Activated naive CD8-positive, alpha-beta T cell treated with anti-CD3 and anti-CD28 coated beads, Interleukin-2, amount 10 ng/mL, durations not matched to agents 7 days and 5 days (primary cell): ENCODE results near the gene DNAJB6. TPM values are rescaled to one million over a fixed set of nuclear protein-coding genes. Genes with fewer than 3 reads are reported as not detected.
"Not testable (repeated sequence)": the region's sequence is repeated elsewhere in the genome, so short reads cannot be mapped to it uniquely, and the experiment has no call there.

Experiments
- ATAC-seq: fragments of 150-1000 bp; cut with Tn5 transposase; one replicate; pipeline ENCODE4 v1.10.0; 2021; ENCODE audit warnings: low read depth, moderate library complexity
- POLR2A ChIA-PET: fragments of 350-600 bp; sonication (Branson Sonifier 250); formaldehyde crosslinking; loops from one replicate; lab custom pipeline; 2021; ENCODE audit warnings: antibody characterized with exemption; lab: Charles Lee
- DNase-seq: peaks from one replicate; pipeline ENCODE4 v3.0.0; 2021
- H3K27ac Mint-ChIP-seq: one replicate; pipeline ENCODE4 v1.8.0; 2022; ENCODE audit warnings: mild to moderate bottlenecking, mixed read lengths
- H3K27me3 Mint-ChIP-seq: one replicate; pipeline ENCODE4 v1.8.0; 2022; ENCODE audit warnings: mild to moderate bottlenecking, moderate library complexity, mixed read lengths
- H3K36me3 Mint-ChIP-seq: one replicate; pipeline ENCODE4 v1.8.0; 2021; ENCODE audit warnings: mild to moderate bottlenecking, mixed read lengths
- H3K4me1 Mint-ChIP-seq: one replicate; pipeline ENCODE4 v1.8.0; 2021; ENCODE audit warnings: mixed read lengths
- H3K4me3 Mint-ChIP-seq: one replicate; pipeline ENCODE4 v1.8.0; 2022; ENCODE audit warnings: mild to moderate bottlenecking, moderate library complexity, mixed read lengths
- H3K9me3 Mint-ChIP-seq: one replicate; pipeline ENCODE4 v1.8.0; 2021; ENCODE audit warnings: mixed read lengths
- total RNA-seq, 2 experiments: library from RNA; stranded (reverse); gene quantifications; one replicate each; pipeline ENCODE4 v1.2.3, GENCODE V29; 2021

Gene DNAJB6
- total RNA-seq, 2 experiments from 2014 or later: 60.0 to 67.0 TPM

DNA sequence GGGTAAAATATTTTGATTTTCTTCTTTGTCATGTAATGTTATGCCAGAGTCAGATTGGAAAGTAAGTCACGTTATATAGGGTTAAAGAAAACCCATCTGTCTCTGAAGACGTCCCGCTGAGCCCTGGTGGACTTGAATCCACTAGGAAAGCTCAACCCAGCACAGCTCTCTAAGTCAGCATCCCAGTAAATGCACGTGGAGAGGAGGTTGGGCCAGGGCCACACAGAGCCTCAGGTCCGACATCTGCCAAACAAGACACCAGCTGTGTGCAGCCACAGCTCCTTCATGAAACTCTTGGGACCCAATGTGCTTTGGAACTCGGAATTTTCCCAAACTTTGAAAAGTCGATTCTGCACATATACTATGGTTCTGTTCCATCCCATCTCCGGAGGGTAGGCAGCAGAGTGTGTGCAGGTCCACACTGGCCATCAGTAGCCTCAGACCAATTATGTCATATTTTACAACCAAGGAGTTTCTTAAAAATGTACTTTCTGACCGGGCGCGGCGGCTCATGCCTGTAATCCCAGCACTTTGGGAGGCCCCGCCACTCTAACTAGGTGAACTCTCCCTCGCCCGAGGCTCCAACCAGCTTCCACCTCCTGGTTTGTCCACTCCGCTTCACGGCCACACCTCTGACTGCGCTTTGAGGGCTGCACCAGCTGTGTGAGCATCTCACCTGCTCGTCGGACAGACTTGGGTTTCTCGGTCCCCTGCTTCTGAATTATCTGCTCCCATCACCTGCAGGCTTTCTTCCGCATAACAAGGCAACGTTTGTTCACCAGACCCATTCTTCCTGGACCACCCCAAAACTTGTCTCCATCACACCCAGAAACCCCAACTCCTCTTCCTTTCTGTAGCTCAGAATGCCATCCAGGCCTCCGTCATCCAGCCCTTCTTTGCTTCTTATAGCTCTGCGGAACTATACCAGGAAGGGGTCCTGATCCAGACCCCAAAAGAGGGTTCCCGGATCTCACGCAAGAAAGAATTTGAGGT is 29.7 kb upstream of the DNAJB6 start:
- peaks cover 5% of the 10 kb centered on the region for H3K27me3 Mint-ChIP-seq
- DNase-seq (no peak), ATAC-seq (no peak)
- H3K9me3 Mint-ChIP-seq: no peaks in the 10 kb centered on the region
- POLR2A ChIA-PET: interaction anchor here (0.6 to 1.3 kb wide), 2 partner anchors 29 to 312 kb away, joined by 3 read pairs; no protein-coding TSS in a partner anchor
- peaks cover 22% of the 10 kb centered on the region for H3K4me1 Mint-ChIP-seq
- H3K27ac Mint-ChIP-seq: no peak overlapping the region
- H3K36me3 Mint-ChIP-seq: no peaks in the 10 kb centered on the region
- H3K4me3 Mint-ChIP-seq: no peak overlapping the region

DNA sequence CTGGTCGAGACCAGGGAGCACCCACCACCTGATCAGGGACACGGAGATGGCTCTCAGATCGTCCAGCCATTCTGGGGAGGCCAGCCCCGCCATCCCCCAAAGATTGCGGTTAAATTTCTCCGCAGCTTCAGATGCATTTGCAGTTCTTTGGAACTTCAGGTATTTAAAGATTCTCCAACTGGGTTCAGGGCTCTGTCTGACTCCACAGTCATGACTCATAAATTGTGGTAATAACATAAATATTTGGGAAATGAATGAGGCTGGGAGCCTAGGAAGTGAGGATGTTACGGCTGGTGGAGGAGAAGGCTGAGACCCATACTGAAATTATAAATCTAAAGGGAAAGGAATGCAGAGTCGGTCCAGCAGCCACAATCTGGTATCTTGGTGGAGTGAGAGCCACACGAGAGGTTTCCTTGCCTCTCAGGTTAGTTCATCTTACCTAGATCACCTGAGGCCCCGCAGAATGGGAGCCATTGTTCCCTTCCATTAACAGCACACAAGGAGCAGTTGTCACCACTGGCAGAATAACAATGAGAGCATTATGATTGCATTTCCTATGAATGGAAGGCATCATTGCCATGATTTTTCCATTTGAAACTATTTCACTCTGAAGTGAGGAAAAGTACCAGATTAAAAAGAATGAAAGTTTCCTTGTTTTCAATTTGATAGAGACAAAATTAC is 26.7 kb upstream of the DNAJB6 start:
- no peak overlapping the region for H3K27ac Mint-ChIP-seq
- DNase-seq (no peak), ATAC-seq (no peak)
- H3K4me1 Mint-ChIP-seq: peaks cover 13% of the 10 kb centered on the region
- H3K4me3 Mint-ChIP-seq: no peak overlapping the region
- H3K27me3 Mint-ChIP-seq: peaks cover 5% of the 10 kb centered on the region
- H3K36me3 Mint-ChIP-seq: no peaks in the 10 kb centered on the region
- no peaks in the 10 kb centered on the region for H3K9me3 Mint-ChIP-seq
- POLR2A ChIA-PET: no interaction called here

DNA sequence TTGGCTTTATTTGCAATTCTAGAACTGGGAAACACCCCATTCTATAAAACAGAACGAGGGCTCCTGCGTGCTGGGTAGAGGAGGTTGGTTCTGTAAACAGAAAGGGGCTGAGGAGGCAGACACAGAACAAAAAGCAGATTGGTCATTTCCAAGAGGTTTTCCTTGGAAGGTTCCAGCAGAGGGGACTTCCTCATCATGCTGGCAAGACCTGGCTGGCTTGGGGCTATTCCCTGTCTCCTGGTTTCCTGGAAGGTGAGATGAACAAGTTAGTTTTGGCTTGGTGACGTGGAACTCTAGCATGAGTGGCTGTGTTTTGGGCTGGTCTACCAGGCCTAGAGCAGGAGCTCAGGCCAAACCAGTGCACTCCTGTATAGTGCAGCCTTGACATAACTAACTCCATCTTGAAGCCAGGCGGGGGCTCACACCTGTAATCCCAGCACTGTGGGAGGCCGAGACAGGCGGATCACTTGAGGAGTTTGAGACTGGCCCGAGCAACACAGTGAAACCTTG is 26.1 kb upstream of the DNAJB6 start:
- Mint-ChIP-seq H3K27me3 (peaks cover 5% of the 10 kb centered on the region), H3K27ac (no peak overlapping the region), H3K4me1 (peaks cover 13% of the 10 kb centered on the region), H3K4me3 (no peak overlapping the region), H3K36me3 (no peaks in the 10 kb centered on the region), H3K9me3 (no peaks in the 10 kb centered on the region)
- DNase-seq: no peak
- POLR2A ChIA-PET: no interaction called here
- ATAC-seq: no peak

DNA sequence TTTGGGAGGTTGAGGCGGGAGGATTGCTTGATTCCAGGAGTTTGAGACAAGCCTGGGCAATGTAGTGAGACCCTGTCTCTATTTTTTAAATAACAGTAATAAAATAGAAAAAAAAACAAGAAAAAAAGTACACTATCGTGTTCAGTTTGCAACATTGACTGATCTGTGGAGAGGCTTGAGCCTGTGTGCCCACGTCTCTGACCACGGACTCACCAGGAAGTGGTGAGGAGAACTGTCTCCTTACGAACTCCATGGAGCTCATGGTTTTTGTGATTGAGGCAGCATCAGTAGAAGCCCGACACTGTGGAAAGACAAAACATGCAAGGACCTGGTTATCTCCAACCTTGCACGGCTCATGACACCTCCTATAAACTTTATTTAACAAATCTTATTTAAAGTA is 23.9 kb upstream of the DNAJB6 start:
- no peak for DNase-seq
- no peaks in the 10 kb centered on the region for H3K9me3 Mint-ChIP-seq
- peak; percentile 36 for ATAC-seq
- POLR2A ChIA-PET: no interaction called here
- no peaks in the 10 kb centered on the region for H3K36me3 Mint-ChIP-seq
- no peak overlapping the region for H3K27ac Mint-ChIP-seq
- H3K27me3 Mint-ChIP-seq: peaks cover 9% of the 10 kb centered on the region
- peaks cover 4% of the 10 kb centered on the region for H3K4me1 Mint-ChIP-seq
- no peak overlapping the region for H3K4me3 Mint-ChIP-seq

DNA sequence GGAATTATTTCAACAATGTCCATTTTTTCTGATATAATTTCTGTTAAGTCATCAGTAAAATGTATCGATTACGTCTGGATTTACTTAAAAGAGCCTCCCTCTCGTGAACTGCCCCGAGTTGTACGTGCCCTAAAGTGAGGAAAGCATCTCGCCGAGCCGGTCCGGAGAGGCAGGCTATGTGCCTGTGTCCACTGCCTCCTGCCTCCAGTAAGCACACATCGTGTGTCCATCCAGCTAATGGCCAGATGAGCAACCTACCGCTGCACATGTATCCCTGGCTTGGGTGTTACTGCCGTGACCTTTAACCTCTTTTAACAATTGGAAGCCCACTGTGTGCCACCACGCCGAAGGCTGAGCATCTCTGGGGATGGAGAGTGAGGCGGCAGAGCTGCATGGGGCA is 23.2 kb upstream of the DNAJB6 start:
- POLR2A ChIA-PET: no interaction called here
- peaks cover 11% of the 10 kb centered on the region for H3K4me1 Mint-ChIP-seq
- no peak for ATAC-seq
- no peak for DNase-seq
- H3K9me3 Mint-ChIP-seq: no peaks in the 10 kb centered on the region
- H3K27me3 Mint-ChIP-seq: peaks cover 9% of the 10 kb centered on the region
- no peak overlapping the region for H3K27ac Mint-ChIP-seq
- H3K4me3 Mint-ChIP-seq: no peak overlapping the region
- no peaks in the 10 kb centered on the region for H3K36me3 Mint-ChIP-seq

DNA sequence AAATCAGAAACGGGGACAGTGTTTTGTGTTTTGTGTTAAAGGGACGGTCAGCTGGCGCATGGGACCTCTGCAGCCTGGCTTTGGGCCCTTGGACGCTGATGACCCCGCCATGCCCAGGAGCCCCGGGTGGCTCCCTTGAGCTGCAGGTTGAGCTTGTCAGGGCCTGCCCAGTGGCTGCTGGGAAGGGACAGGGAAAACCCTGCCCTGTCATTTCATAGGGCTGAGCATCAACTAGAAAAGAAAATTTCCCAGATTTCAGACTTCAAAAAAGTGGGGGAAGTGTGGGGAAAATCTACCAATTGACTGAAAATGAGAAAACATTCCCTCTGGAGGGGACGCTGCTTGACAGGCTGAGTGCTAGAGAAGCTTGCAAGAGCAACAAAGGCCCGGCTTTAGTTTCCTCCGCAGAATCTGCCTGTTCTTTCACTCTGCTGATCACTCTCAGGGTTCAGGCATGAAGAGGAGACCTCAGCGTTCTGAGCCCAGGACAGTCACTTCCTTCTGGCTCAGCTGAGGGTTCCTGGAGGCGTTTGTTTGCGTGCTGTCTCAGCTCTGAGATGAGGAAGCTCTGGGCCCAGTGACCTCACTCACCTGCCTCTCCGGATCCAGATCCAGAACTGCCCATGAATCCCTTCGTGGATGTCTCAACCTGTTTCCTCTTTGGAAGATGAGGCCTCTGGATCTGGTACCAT is 18.6 kb upstream of the DNAJB6 start:
- ATAC-seq: peak; percentile 80
- Mint-ChIP-seq H3K27me3 (peaks cover 9% of the 10 kb centered on the region), H3K36me3 (no peaks in the 10 kb centered on the region), H3K4me1 (peaks cover 11% of the 10 kb centered on the region), H3K9me3 (no peaks in the 10 kb centered on the region), H3K27ac (peak overlapping the region; percentile 58), H3K4me3 (no peak overlapping the region)
- DNase-seq: no peak
- POLR2A ChIA-PET: no interaction called here

DNA sequence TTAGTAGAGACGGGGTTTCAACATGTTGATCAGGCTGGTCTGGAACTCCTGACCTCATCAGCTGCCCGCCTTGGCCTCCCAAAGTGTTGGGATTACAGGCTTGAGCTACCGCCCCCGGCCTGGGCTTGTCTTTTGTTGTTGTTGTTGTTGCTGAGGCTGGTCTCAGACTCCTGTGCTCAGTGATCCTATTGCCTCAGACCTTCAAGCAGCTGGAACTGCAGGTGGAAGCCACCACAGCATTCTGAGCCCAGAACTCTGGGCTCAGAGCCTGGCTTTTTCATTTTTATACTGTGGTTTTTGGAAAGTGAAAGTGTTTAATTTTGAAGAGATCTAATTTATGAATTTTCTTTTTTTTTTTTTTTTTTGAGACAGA is 16.2 kb upstream of the DNAJB6 start:
- no peak overlapping the region for H3K4me3 Mint-ChIP-seq
- no peaks in the 10 kb centered on the region for H3K9me3 Mint-ChIP-seq
- ATAC-seq: no peak
- POLR2A ChIA-PET: no interaction called here
- no peaks in the 10 kb centered on the region for H3K36me3 Mint-ChIP-seq
- H3K27ac Mint-ChIP-seq: no peak overlapping the region
- H3K4me1 Mint-ChIP-seq: peaks cover 11% of the 10 kb centered on the region
- no peak for DNase-seq
- H3K27me3 Mint-ChIP-seq: peaks cover 9% of the 10 kb centered on the region

DNA sequence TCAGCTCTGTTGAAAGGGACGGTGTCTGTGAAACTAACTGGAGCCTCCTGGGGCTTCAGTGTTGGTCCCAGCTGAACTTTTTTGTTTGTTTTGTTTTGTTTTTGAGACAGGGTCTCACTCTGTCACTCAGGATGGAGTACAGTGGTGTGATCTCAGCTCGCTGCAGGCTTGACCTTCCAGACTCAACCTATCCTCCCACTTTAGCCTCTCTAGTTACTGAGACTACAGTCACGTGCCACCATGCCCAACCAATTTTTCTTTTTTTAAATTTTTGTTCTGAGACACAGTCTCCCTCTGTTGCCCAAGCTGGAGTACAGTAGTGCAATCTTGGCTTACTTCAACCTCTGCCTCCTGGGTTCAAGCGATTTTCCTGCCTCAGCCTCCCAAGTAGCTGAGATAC is 13.4 kb upstream of the DNAJB6 start:
- ATAC-seq: no peak
- Mint-ChIP-seq H3K27ac (no peak overlapping the region), H3K27me3 (no peaks in the 10 kb centered on the region), H3K4me3 (no peak overlapping the region), H3K4me1 (peaks cover 7% of the 10 kb centered on the region), H3K9me3 (no peaks in the 10 kb centered on the region), H3K36me3 (no peaks in the 10 kb centered on the region)
- POLR2A ChIA-PET: interaction anchor here (2.1 kb wide), 1 partner anchor 13 kb away, joined by 9 read pairs; the partner anchor contains the start of gene DNAJB6
- DNase-seq: no peak

DNA sequence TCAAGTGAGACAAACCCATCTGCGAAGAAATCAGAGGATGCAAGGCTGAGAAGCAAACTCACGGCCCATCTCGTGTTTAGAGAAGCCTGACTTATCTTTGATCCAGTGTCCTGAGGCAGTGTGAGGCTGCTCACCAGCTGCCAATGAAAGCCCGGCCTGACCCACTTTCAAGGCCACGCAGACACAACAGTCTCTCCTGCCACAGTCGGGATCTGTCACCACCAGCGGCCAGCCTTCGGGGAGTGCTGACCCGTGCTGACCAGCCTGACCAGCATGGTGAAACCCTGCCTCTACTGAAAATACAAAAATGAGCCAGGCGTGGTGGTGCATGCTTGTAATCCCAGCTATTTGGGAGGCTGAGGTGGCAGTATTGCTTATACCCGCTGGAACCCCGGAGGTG is 7.4 kb upstream of the DNAJB6 start:
- ATAC-seq: no peak
- no peak overlapping the region for H3K4me3 Mint-ChIP-seq
- POLR2A ChIA-PET: no interaction called here

DNA sequence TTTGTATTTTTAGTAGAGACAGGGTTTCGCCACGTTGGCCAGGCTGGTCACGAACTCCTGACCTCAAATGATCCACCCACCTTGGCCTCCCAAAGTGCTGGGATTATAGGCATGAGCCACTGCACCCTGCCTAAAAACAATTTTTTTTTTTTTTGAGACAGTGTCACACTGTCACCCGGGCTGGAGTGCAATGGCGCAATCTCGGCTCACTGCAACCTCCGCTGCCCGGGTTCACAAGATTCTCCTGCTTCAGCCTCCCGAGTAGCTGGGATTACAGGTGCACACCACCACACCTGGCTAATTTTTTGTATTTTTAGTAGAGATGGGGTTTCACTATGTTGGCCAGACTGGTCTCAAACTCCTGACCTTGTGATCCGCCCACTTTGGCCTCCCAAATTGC is 6.2 kb upstream of the DNAJB6 start:
- ATAC-seq, H3K27ac Mint-ChIP-seq, H3K4me1 Mint-ChIP-seq: not testable (repeated sequence)

More for the DNA sequence above, 7.4 kb upstream of the DNAJB6 start:
- peaks cover 21% of the 10 kb centered on the region for H3K27me3 Mint-ChIP-seq
- DNase-seq: no peak
- H3K27ac Mint-ChIP-seq: no peak overlapping the region
- no peaks in the 10 kb centered on the region for H3K36me3 Mint-ChIP-seq
- no peaks in the 10 kb centered on the region for H3K9me3 Mint-ChIP-seq
- no peaks in the 10 kb centered on the region for H3K4me1 Mint-ChIP-seq

DNA sequence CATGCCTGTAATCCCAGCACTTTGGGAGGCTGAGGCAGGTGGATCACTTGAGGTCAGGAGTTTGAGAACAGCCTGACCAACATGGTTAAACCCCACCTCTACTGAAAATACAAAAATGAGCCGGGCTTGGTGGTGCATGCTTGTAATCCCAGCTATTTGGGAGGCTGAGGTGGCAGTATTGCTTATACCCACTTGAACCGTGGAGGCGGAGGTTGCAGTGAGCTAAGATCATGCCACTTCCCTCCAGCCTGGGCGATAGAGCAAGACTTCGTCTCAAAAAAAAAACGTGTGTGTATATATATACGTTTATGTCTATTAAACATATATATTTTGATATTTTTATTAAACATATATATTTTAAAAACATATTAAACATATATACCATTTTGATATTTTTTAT is 5.8 kb upstream of the DNAJB6 start:
- H3K27ac Mint-ChIP-seq, DNase-seq, H3K36me3 Mint-ChIP-seq, H3K4me1 Mint-ChIP-seq, H3K4me3 Mint-ChIP-seq, POLR2A ChIA-PET, H3K9me3 Mint-ChIP-seq, ATAC-seq: not testable (repeated sequence)
- peaks cover 29% of the 10 kb centered on the region for H3K27me3 Mint-ChIP-seq

More for the DNA sequence above, 6.2 kb upstream of the DNAJB6 start:
- peaks cover 29% of the 10 kb centered on the region for H3K27me3 Mint-ChIP-seq
- DNase-seq, H3K9me3 Mint-ChIP-seq, POLR2A ChIA-PET, H3K36me3 Mint-ChIP-seq, H3K4me3 Mint-ChIP-seq: not testable (repeated sequence)

DNA sequence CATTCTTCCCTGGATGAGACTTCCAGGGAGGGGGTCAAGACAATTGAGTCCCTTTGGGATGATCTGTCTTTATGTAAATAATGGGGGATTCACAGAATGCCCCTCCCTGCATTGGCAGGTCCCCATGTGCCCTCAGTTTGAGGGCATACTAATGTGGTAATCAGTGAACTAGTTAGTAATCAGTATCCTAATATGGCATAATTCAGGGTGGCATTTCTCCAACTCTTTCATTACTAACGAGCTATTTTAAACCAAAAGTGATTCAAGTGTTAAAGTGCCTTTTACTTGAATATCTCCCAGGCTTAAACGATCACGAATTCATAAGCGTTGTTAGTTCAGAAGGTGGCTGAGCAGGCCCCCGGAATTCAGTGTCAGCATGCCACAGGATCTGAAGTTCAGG is 1.6 kb upstream of the DNAJB6 start:
- Mint-ChIP-seq H3K27ac (no peak overlapping the region), H3K27me3 (peaks cover 26% of the 10 kb centered on the region), H3K9me3 (no peaks in the 10 kb centered on the region), H3K36me3 (peaks cover 7% of the 10 kb centered on the region), H3K4me1 (peaks cover 15% of the 10 kb centered on the region), H3K4me3 (peak overlapping the region; percentile 96)
- DNase-seq: no peak
- POLR2A ChIA-PET: interaction anchor here (0.8 kb wide), 1 partner anchor 51 kb away, joined by 6 read pairs; no protein-coding TSS in a partner anchor
- no peak for ATAC-seq

DNA sequence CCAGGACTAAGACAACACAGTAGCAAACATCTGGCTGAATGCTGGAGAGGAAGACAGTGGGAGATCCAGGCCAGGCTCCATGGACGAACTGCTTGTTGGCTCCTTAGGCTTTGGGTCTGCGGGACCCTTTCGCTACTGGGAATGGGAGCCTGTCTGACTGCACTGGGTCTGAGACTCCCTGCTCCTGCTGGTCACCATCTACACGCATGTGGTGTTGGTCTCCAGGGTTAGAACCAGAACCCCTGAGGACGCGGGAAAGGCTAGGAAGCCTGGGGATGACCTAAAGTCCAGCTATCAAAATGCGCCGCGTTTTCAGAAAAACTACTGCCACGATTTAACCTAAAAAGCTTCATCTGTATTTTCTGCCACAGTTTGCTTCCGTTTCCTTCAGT is 817 bp upstream of the DNAJB6 start:
- H3K4me1 Mint-ChIP-seq: peaks cover 18% of the 10 kb centered on the region
- peaks cover 26% of the 10 kb centered on the region for H3K27me3 Mint-ChIP-seq
- H3K9me3 Mint-ChIP-seq: no peaks in the 10 kb centered on the region
- no peak for DNase-seq
- H3K4me3 Mint-ChIP-seq: peak overlapping the region; percentile 96
- ATAC-seq: no peak
- peaks cover 7% of the 10 kb centered on the region for H3K36me3 Mint-ChIP-seq
- H3K27ac Mint-ChIP-seq: peak overlapping the region; percentile 99
- POLR2A ChIA-PET: interaction anchor here (0.9 to 1.5 kb wide), 5 partner anchors 14 to 1692 kb away, joined by 3 to 9 read pairs (median 3); partner anchors contain the start of gene RBM33
